Mesangial cell (primary cell): ENCODE measurements around the gene FLNC. TPM values are rescaled to one million over a fixed set of nuclear protein-coding genes. Genes with fewer than 3 reads are reported as not detected.

Source experiments
- total RNA-seq: library from RNA; depleted of rRNA; stranded (reverse); fragments of >200 nt; gene quantifications from 2 replicates; pipeline ENCODE4 v1.2.3, GENCODE V29; 2015

FLNC gene
- 232 and 267 TPM in 2 replicates for total RNA-seq

DNA sequence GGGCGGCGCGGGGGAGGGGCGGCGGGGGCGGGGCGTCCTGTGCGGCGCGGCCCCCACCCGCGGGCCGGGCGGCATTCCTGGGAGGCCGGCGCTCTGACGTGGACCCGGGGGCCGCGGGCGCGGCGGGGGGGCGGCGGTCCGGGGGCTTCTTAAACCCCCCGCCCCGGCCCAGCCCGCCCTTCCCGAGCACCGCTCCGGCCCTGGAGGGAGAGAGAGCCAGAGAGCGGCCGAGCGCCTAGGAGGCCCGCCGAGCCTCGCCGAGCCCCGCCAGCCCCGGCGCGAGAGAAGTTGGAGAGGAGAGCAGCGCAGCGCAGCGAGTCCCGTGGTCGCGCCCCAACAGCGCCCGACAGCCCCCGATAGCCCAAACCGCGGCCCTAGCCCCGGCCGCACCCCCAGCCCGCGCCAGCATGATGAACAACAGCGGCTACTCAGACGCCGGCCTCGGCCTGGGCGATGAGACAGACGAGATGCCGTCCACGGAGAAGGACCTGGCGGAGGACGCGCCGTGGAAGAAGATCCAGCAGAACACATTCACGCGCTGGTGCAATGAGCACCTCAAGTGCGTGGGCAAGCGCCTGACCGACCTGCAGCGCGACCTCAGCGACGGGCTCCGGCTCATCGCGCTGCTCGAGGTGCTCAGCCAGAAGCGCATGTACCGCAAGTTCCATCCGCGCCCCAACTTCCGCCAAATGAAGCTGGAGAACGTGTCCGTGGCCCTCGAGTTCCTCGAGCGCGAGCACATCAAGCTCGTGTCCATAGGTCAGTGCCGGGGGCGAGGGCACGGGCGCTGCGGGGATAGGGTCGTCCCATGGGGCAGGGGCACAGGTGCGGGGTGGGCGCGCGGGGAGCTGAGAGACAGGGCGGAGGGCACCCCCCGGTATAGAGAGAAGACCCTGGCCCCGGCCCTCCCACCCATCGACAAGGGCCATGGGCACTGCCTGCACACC lies at the start of gene FLNC:
Gene FLNC (plus strand): TSS at position 176 of the 947 bp plus-strand sequence. CDS start 232 bp downstream, at position 408.

GRCh38 chr7:128791121-128791971 lies 38.9 kb upstream of the FLNC start, which contains the start of gene CCDC136:
Gene CCDC136, plus strand, starts transcription at chr7:128791968. Its CDS starts 444 bp downstream, at chr7:128792412.

DNA sequence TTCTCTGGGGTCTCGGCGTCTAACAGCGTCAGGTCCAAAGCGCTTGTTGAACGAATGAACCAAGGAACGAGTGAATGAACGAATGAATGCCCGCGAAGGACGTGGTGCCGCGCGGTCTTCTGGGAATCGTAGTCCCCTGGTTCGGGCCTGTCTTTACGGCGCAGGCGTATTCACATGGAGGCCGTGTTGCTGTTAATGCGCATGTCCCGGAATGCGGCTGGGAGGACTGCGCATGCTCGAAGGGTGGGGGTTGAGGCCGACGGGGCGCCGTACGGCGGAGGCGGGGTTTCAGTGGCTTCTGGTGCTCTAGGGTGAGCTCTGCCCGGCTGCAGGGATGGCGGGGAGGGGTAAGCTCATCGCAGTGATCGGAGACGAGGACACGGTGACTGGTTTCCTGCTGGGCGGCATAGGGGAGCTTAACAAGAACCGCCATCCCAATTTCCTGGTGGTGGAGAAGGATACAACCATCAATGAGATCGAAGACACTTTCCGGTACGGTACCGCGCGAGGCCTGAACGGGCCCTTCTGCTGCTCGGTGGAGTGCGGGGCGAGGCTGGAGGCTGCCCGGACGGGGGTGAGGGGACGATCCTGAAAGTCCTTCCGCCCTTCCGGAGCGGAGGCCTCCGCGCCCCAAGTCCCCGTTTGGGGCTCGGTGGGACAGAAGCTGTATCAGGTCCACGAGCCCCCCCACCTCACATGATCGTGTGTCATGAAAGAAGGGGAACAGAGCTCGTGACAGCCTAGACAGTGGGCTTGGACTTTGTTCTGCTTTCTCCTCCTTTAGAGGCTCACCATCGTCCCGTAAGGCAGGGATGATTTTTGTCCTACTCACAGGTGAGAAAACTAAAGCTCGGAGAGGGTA lies 32.6 kb downstream of the FLNC start, which contains the start of gene ATP6V1F:
Gene ATP6V1F (plus strand): TSS at position 286 of the 862 bp plus-strand sequence. CDS start 49 bp downstream, at position 335.

Other genes starting within 250 kb of the FLNC start
- 0.13 and 0.16 TPM in 2 replicates for gene GARIN1A, start 158.1 kb upstream of the FLNC start, total RNA-seq
- 119 and 240 TPM in 2 replicates for gene CALU, start 91.0 kb upstream of the FLNC start, total RNA-seq
- not detected in 2 replicates for gene OPN1SW, start 54.6 kb upstream of the FLNC start, total RNA-seq
- 1.8 and 4.9 TPM in 2 replicates for gene CCDC136, start 38.4 kb upstream of the FLNC start, total RNA-seq
- gene ATP6V1F, start 32.5 kb downstream of the FLNC start, total RNA-seq = 139 and 256 TPM in 2 replicates
- gene KCP, start 80.3 kb downstream of the FLNC start, total RNA-seq = 0.98 and 17.7 TPM in 2 replicates
- gene IRF5, start 107.5 kb downstream of the FLNC start, total RNA-seq = 5.4 and 13.3 TPM in 2 replicates
- 44.5 and 63.6 TPM in 2 replicates for gene TNPO3, start 224.7 kb downstream of the FLNC start, total RNA-seq